ENCODE results near the gene ZFYVE28. TPM values are rescaled to one million over a fixed set of nuclear protein-coding genes. Genes with fewer than 3 reads are reported as not detected.

The ZFYVE28 gene
- total RNA-seq, 3 donors from 2014 or later = 12.3 to 14.1 (median 13.9) TPM

- intact Hi-C loops (cut with DNase I; ENCODE audit: low total_unique reads) = loop anchor here (5.0 kb wide), 1 partner anchor 419 kb away; no protein-coding TSS in a partner anchor
- TF ChIP-seq POLR2A (IDR thresholded peaks at IDR 0.05) (no peak), POLR2AphosphoS5 (IDR thresholded peaks at IDR 0.05) (no peak), CTCF (IDR thresholded peaks at IDR 0.05) (no peak)
- no peaks in the 10 kb centered on the region for H3K27me3 ChIP-seq
- H3K36me3 ChIP-seq = no peaks in the 10 kb centered on the region
- no peaks in the 10 kb centered on the region for H3K9me3 ChIP-seq
- no peak overlapping the region for H3K4me3 ChIP-seq
- H3K4me1 ChIP-seq = peaks cover 0 to 6% of the 10 kb centered on the region in 2 donors
- peak in 1 of 2 donors; percentile 50 for DNase-seq (ENCODE audit: low spot score in 2 of 2)
- peak overlapping the region in 1 of 2 donors; percentile 62 for H3K27ac ChIP-seq
These were observed 55.3 kb downstream of the ZFYVE28 start for GRCh38 chr4:2363056-2363721.

- no peaks in the 10 kb centered on the region for H3K36me3 ChIP-seq
- H3K4me3 ChIP-seq = no peak overlapping the region
- H3K4me1 ChIP-seq = peaks cover 0 to 6% of the 10 kb centered on the region in 2 donors
- H3K27me3 ChIP-seq = no peaks in the 10 kb centered on the region
- H3K27ac ChIP-seq = peak overlapping the region in 1 of 2 donors; percentile 62
- peak in 1 of 2 donors; percentile 20 for DNase-seq (ENCODE audit: low spot score in 2 of 2)
- no peak for TF ChIP-seq POLR2A (IDR thresholded peaks at IDR 0.05)
- no peak for TF ChIP-seq POLR2AphosphoS5 (IDR thresholded peaks at IDR 0.05)
- TF ChIP-seq CTCF (IDR thresholded peaks at IDR 0.05) = no peak
- intact Hi-C loops (cut with DNase I; ENCODE audit: low total_unique reads) = loop anchor here (5.0 kb wide), 1 partner anchor 420 kb away; no protein-coding TSS in a partner anchor
- H3K9me3 ChIP-seq = no peaks in the 10 kb centered on the region
These were observed 56.0 kb downstream of the ZFYVE28 start for GRCh38 chr4:2362266-2363055.

GRCh38 chr4:2361366-2362265, 56.8 kb downstream of the ZFYVE28 start:
- intact Hi-C loops (cut with DNase I; ENCODE audit: low total_unique reads) = loop anchor here (5.0 kb wide), 1 partner anchor 421 kb away; no protein-coding TSS in a partner anchor
- Histone ChIP-seq H3K27me3 (no peaks in the 10 kb centered on the region), H3K9me3 (no peaks in the 10 kb centered on the region), H3K4me3 (no peak overlapping the region), H3K4me1 (peaks cover 0 to 6% of the 10 kb centered on the region in 2 donors), H3K27ac (no peak overlapping the region), H3K36me3 (no peaks in the 10 kb centered on the region)
- TF ChIP-seq POLR2AphosphoS5 (IDR thresholded peaks at IDR 0.05) = no peak
- no peak for TF ChIP-seq CTCF (IDR thresholded peaks at IDR 0.05)
- no peak for TF ChIP-seq POLR2A (IDR thresholded peaks at IDR 0.05)
- peak in 1 of 2 donors; percentile 39 for DNase-seq (ENCODE audit: low spot score in 2 of 2)

DNA sequence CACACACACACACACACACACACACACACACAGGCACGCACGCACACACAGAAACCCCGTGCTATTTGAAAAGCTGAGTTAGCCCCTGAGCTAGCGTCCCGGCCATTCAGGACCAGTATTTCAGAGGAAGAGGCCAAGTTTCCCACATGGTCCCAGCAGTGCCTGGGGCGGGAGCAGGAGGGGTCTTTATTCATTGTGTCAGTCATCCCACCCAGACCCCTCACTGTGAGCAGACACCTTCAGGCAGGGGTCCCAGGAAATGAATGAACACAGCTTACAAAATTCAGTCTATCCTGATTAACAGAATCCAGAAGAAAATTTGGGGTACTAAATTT, 58.1 kb downstream of the ZFYVE28 start:
- H3K36me3 ChIP-seq = no peaks in the 10 kb centered on the region
- no peaks in the 10 kb centered on the region for H3K9me3 ChIP-seq
- no peaks in the 10 kb centered on the region for H3K27me3 ChIP-seq
- intact Hi-C loops (cut with DNase I; ENCODE audit: low total_unique reads) = loop anchor here (5.0 kb wide), 1 partner anchor 422 kb away; no protein-coding TSS in a partner anchor
- peak in 1 of 2 donors; percentile 27 for DNase-seq (ENCODE audit: low spot score in 2 of 2)
- H3K27ac ChIP-seq = no peak overlapping the region
- peaks cover 0 to 6% of the 10 kb centered on the region in 2 donors for H3K4me1 ChIP-seq
- no peak for TF ChIP-seq POLR2A (IDR thresholded peaks at IDR 0.05)
- no peak overlapping the region for H3K4me3 ChIP-seq
